GM23248 (cell line): ENCODE data around the gene MED29. TPM values are rescaled to one million over a fixed set of nuclear protein-coding genes. Genes with fewer than 3 reads are reported as not detected.

Experiments used
- DNase-seq: peaks from one replicate; pipeline ENCODE4 v3.0.0-alpha.2; 2015
- H2AFZ ChIP-seq: fragments of 200-600 bp; sonication (generic); 2 replicates; pipeline ENCODE4 v1.6.1; 2016; ENCODE audit warnings: antibody characterized with exemption
- H3F3A ChIP-seq: fragments of 200-600 bp; sonication (generic); 2 replicates; pipeline ENCODE4 v1.6.1; 2016; ENCODE audit warnings: mild to moderate bottlenecking, antibody characterized with exemption, mixed run types; ENCODE audit not compliant: insufficient read depth
- H3K27ac ChIP-seq: fragments of 200-600 bp; sonication (generic); 2 replicates; pipeline ENCODE4 v1.5.1; 2016; ENCODE audit warnings: mild to moderate bottlenecking
- H3K27me3 ChIP-seq: fragments of 200-600 bp; sonication (generic); replicated peaks from 2 replicates; pipeline ENCODE4 v1.6.1; 2016; ENCODE audit warnings: mild to moderate bottlenecking; ENCODE audit not compliant: insufficient read depth
- H3K36me3 ChIP-seq: fragments of 200-600 bp; sonication (generic); 2 replicates; pipeline ENCODE4 v1.6.1; 2016; ENCODE audit warnings: low read depth, mild to moderate bottlenecking
- H3K4me1 ChIP-seq: fragments of 200-600 bp; sonication (generic); 2 replicates; pipeline ENCODE4 v1.6.1; 2016; ENCODE audit warnings: mild to moderate bottlenecking; ENCODE audit not compliant: insufficient read depth
- H3K4me2 ChIP-seq: fragments of 200-600 bp; sonication (generic); one replicate; pipeline ENCODE4 v1.6.1; 2016; ENCODE audit warnings: mild to moderate bottlenecking; ENCODE audit not compliant: unreplicated experiment
- H3K4me3 ChIP-seq: fragments of 200-600 bp; sonication (generic); 2 replicates; pipeline ENCODE4 v1.5.1; 2016; ENCODE audit warnings: mild to moderate bottlenecking
- H3K79me2 ChIP-seq: fragments of 200-600 bp; sonication (generic); 2 replicates; pipeline ENCODE4 v1.6.1; 2016; ENCODE audit warnings: mild to moderate bottlenecking; ENCODE audit not compliant: insufficient read depth
- H3K9ac ChIP-seq: fragments of 200-600 bp; sonication (generic); 2 replicates; pipeline ENCODE4 v1.6.1; 2016; ENCODE audit warnings: mild to moderate bottlenecking
- H3K9me2 ChIP-seq: fragments of 200-600 bp; sonication (generic); 2 replicates; pipeline ENCODE4 v1.6.1; 2016; ENCODE audit warnings: mixed run types, mild to moderate bottlenecking, moderate library complexity; ENCODE audit not compliant: insufficient read depth
- H3K9me3 ChIP-seq: fragments of 200-600 bp; sonication (generic); one replicate; pipeline ENCODE4 v1.6.1; 2017; ENCODE audit warnings: low read depth
- H4K20me1 ChIP-seq: fragments of 200-600 bp; sonication (generic); 2 replicates; pipeline ENCODE4 v1.6.0; 2016; ENCODE audit not compliant: insufficient read depth
- EZH2 ChIP-seq: fragments of 200-600 bp; sonication (generic); IDR thresholded peaks from 2 replicates; pipeline ENCODE4 v1.6.1; 2018; ENCODE audit warnings: antibody characterized with exemption, mild to moderate bottlenecking; ENCODE audit not compliant: insufficient read depth, poor library complexity, severe bottlenecking
- EZH2phosphoT487 ChIP-seq: fragments of 200-600 bp; sonication (generic); IDR thresholded peaks from 2 replicates; pipeline ENCODE4 v1.6.1; 2018; ENCODE audit warnings: antibody characterized with exemption, moderate library complexity, mild to moderate bottlenecking, low read depth; ENCODE audit not compliant: insufficient read depth
- WGBS, 2 experiments: methylation state at CpG; one replicate each; pipeline ENCODE4 v1.1.6; 2015 to 2017; ENCODE audit warnings: low lambda C conversion rate in 2 of 2, low coverage in 1 of 2; ENCODE audit errors: missing lambda C conversion rate in 2 of 2; 5-methylcytosine and 5-hydroxymethylcytosine counted together
- in situ Hi-C: fragments of 300-500 bp; cut with MboI; formaldehyde crosslinking; loops from 2 replicates; pipeline ENCODE4 v1.15.0; 2020
- microRNA-seq: library from miRNA; unstranded; fragments of <30 nt; microRNA quantifications from one replicate; pipeline ENCODE4, GENCODE V29; 2016; ENCODE audit warnings: borderline number of aligned reads
- polyA plus RNA-seq: library from polyadenylated mRNA; unstranded; fragments of >200 nt; fragmentation: Nextera tagmentation; extraction: Ambion mirVana; gene quantifications from 2 replicates; pipeline ENCODE4 v1.2.1, GENCODE V29; 2016
- small RNA-seq: library from RNA; depleted of rRNA; stranded (forward); fragments of <200 nt; gene quantifications from one replicate; pipeline ENCODE3, GENCODE V24; 2014; ENCODE audit warnings: low read depth, low replicate concordance
- total RNA-seq: library from RNA; depleted of rRNA; stranded (reverse); fragments of >200 nt; shearing (Covaris generic); gene quantifications from 2 replicates; pipeline ENCODE4 v1.2.3, GENCODE V29; 2014; rRNA removed

Gene MED29
- total and polyA plus RNA-seq, 2 experiments from 2014 or later: 27.7 to 39.2 TPM

- H2AFZ ChIP-seq: no peak overlapping the region
- DNase-seq: no peak
- H3F3A ChIP-seq: peaks cover 16% of the 10 kb centered on the region
- H3K9me2 ChIP-seq: no peaks in the 10 kb centered on the region
- H3K4me1 ChIP-seq: peaks cover 25% of the 10 kb centered on the region
- in situ Hi-C loops: no loop called here
- H3K79me2 ChIP-seq: peaks cover 74% of the 10 kb centered on the region
- H3K9ac ChIP-seq: peak overlapping the region; percentile 96
- peak overlapping the region; percentile 87 for H3K27ac ChIP-seq
- TF ChIP-seq EZH2phosphoT487 (no peak), EZH2 (no peak)
- peak overlapping the region; percentile 84 for H3K4me3 ChIP-seq
- H3K9me3 ChIP-seq: no peaks in the 10 kb centered on the region
- peaks cover 3% of the 10 kb centered on the region; the same call in 1 of the 2 replicates for H4K20me1 ChIP-seq
- WGBS, 2 experiments: 87 to 89% methylated on average over 16 of the region's 16 CpGs
- no peaks in the 10 kb centered on the region for H3K27me3 ChIP-seq
- H3K36me3 ChIP-seq: peaks cover 4% of the 10 kb centered on the region; the same call in 1 of the 2 replicates
- peak overlapping the region; percentile 83 for H3K4me2 ChIP-seq
Observed at GRCh38 chr19:39446365-39447084, 55.3 kb downstream of the MED29 start.

- H3K79me2 ChIP-seq: peaks cover 91% of the 10 kb centered on the region
- no peaks in the 10 kb centered on the region for H3K9me3 ChIP-seq
- TF ChIP-seq EZH2phosphoT487 (no peak), EZH2 (no peak)
- H3K27ac ChIP-seq: peak overlapping the region; percentile 66
- peak overlapping the region; percentile 17; the same call in 1 of the 2 replicates for H3K4me3 ChIP-seq
- H3K27me3 ChIP-seq: no peaks in the 10 kb centered on the region
- H2AFZ ChIP-seq: no peak overlapping the region
- peaks cover 9% of the 10 kb centered on the region; the same call in 1 of the 2 replicates for H4K20me1 ChIP-seq
- peak overlapping the region; percentile 21 for H3K9ac ChIP-seq
- H3K4me2 ChIP-seq: peak overlapping the region; percentile 27
- DNase-seq: peak; percentile 67
- H3K36me3 ChIP-seq: peaks cover 7% of the 10 kb centered on the region; the same call in 1 of the 2 replicates
- 67 to 70% methylated on average over 3 of the region's 3 CpGs for WGBS, 2 experiments
- in situ Hi-C loops: no loop called here
- H3K4me1 ChIP-seq: peaks cover 25% of the 10 kb centered on the region
- H3F3A ChIP-seq: peaks cover 8% of the 10 kb centered on the region
- H3K9me2 ChIP-seq: no peaks in the 10 kb centered on the region
Observed at GRCh38 chr19:39448271-39448670, 57.1 kb downstream of the MED29 start.

- WGBS, 2 experiments: 96% methylated on average over 8 of the region's 8 CpGs
- Histone ChIP-seq H3K79me2 (peaks cover 98% of the 10 kb centered on the region), H3K9ac (no peak overlapping the region), H4K20me1 (peaks cover 9% of the 10 kb centered on the region; the same call in 1 of the 2 replicates), H3K4me1 (peaks cover 25% of the 10 kb centered on the region), H2AFZ (no peak overlapping the region), H3K9me2 (no peaks in the 10 kb centered on the region), H3K36me3 (peaks cover 7% of the 10 kb centered on the region; the same call in 1 of the 2 replicates), H3K9me3 (no peaks in the 10 kb centered on the region), H3K4me2 (no peak overlapping the region), H3K4me3 (no peak overlapping the region), H3F3A (peaks cover 8% of the 10 kb centered on the region), H3K27me3 (no peaks in the 10 kb centered on the region), H3K27ac (no peak overlapping the region)
- no peak for DNase-seq
- in situ Hi-C loops: no loop called here
- TF ChIP-seq EZH2: no peak
- TF ChIP-seq EZH2phosphoT487: no peak
Observed at GRCh38 chr19:39449116-39449797, 58.1 kb downstream of the MED29 start.

Small RNAs within 50 kb of the gene (microRNA-seq; reads per million reads assigned to microRNA genes)
- not detected for gene MIR4530

Small RNAs within 50 kb of the gene (small RNA-seq; reads per million reads assigned to genes)
- not detected for gene AC011445.2
- gene MIR4530: not detected
- not detected for gene RN7SL566P

Other genes starting within 250 kb of the MED29 start
- not detected in 2 replicates for gene NCCRP1, start 194.4 kb upstream of the MED29 start, total RNA-seq
- gene NCCRP1, start 194.4 kb upstream of the MED29 start, polyA plus RNA-seq: not detected in 2 replicates
- gene SYCN, start 187.1 kb upstream of the MED29 start, total RNA-seq: not detected in 2 replicates
- not detected in 2 replicates for gene SYCN, start 187.1 kb upstream of the MED29 start, polyA plus RNA-seq
- gene IFNL3, start 146.4 kb upstream of the MED29 start, total RNA-seq: not detected in 2 replicates
- not detected in 2 replicates for gene IFNL3, start 146.4 kb upstream of the MED29 start, polyA plus RNA-seq
- gene IFNL4, start 142.5 kb upstream of the MED29 start, total RNA-seq: not detected in 2 replicates
- gene IFNL4, start 142.5 kb upstream of the MED29 start, polyA plus RNA-seq: not detected in 2 replicates
- gene IFNL2, start 123.0 kb upstream of the MED29 start, total RNA-seq: not detected in 2 replicates
- not detected in 2 replicates for gene IFNL2, start 123.0 kb upstream of the MED29 start, polyA plus RNA-seq
- not detected in 2 replicates for gene IFNL1, start 95.0 kb upstream of the MED29 start, total RNA-seq
- gene IFNL1, start 95.0 kb upstream of the MED29 start, polyA plus RNA-seq: not detected in 2 replicates
- gene LRFN1, start 70.5 kb upstream of the MED29 start, total RNA-seq: not detected in 2 replicates
- 0.10 TPM in 1 of 2 replicates, not detected in the other for gene LRFN1, start 70.5 kb upstream of the MED29 start, polyA plus RNA-seq
- gene GMFG, start 55.3 kb upstream of the MED29 start, total RNA-seq: not detected in 2 replicates
- gene GMFG, start 55.3 kb upstream of the MED29 start, polyA plus RNA-seq: 1.1 and 2.2 TPM in 2 replicates
- gene SAMD4B, start 49.0 kb upstream of the MED29 start, total RNA-seq: 71.9 and 87.1 TPM in 2 replicates
- 64.8 and 66.7 TPM in 2 replicates for gene SAMD4B, start 49.0 kb upstream of the MED29 start, polyA plus RNA-seq
- gene PAF1, start 272 bp upstream of the MED29 start, total RNA-seq: 45.3 and 51.2 TPM in 2 replicates
- 44.2 and 44.5 TPM in 2 replicates for gene PAF1, start 272 bp upstream of the MED29 start, polyA plus RNA-seq
- gene ZFP36, start 15.5 kb downstream of the MED29 start, total RNA-seq: 7.0 and 13.9 TPM in 2 replicates
- 86.2 and 86.6 TPM in 2 replicates for gene ZFP36, start 15.5 kb downstream of the MED29 start, polyA plus RNA-seq
- gene PLEKHG2, start 21.3 kb downstream of the MED29 start, total RNA-seq: 12.0 and 17.5 TPM in 2 replicates
- gene PLEKHG2, start 21.3 kb downstream of the MED29 start, polyA plus RNA-seq: 12.2 and 13.5 TPM in 2 replicates
- 91.2 and 136 TPM in 2 replicates for gene RPS16, start 44.6 kb downstream of the MED29 start, total RNA-seq
- 542 and 556 TPM in 2 replicates for gene RPS16, start 44.6 kb downstream of the MED29 start, polyA plus RNA-seq
- gene SUPT5H, start 54.2 kb downstream of the MED29 start, total RNA-seq: 76.5 and 87.4 TPM in 2 replicates
- 121 and 125 TPM in 2 replicates for gene SUPT5H, start 54.2 kb downstream of the MED29 start, polyA plus RNA-seq
- gene TIMM50, start 89.5 kb downstream of the MED29 start, total RNA-seq: 66.7 and 70.8 TPM in 2 replicates
- gene TIMM50, start 89.5 kb downstream of the MED29 start, polyA plus RNA-seq: 82.0 and 89.4 TPM in 2 replicates
- gene DLL3, start 107.6 kb downstream of the MED29 start, total RNA-seq: 2.1 TPM in 1 of 2 replicates, not detected in the other
- gene DLL3, start 107.6 kb downstream of the MED29 start, polyA plus RNA-seq: 0.74 and 1.2 TPM in 2 replicates
- gene SELENOV, start 123.8 kb downstream of the MED29 start, total RNA-seq: not detected in 2 replicates
- not detected in 2 replicates for gene SELENOV, start 123.8 kb downstream of the MED29 start, polyA plus RNA-seq
- gene EID2B, start 141.5 kb downstream of the MED29 start, total RNA-seq: 3.4 and 3.9 TPM in 2 replicates
- 2.5 and 3.2 TPM in 2 replicates for gene EID2B, start 141.5 kb downstream of the MED29 start, polyA plus RNA-seq
- 12.3 and 14.3 TPM in 2 replicates for gene EID2, start 148.8 kb downstream of the MED29 start, total RNA-seq
- gene EID2, start 148.8 kb downstream of the MED29 start, polyA plus RNA-seq: 14.9 and 16.3 TPM in 2 replicates
- not detected in 2 replicates for gene LGALS13, start 211.1 kb downstream of the MED29 start, total RNA-seq
- gene LGALS13, start 211.1 kb downstream of the MED29 start, polyA plus RNA-seq: not detected in 2 replicates